Fibroblast of mammary gland (primary cell): Measurements from ENCODE around the gene NINL.
A peak's percentile ranks its signal among the peaks of the same experiment; 100 is the strongest.

Experiments
- DNase-seq: peaks from one replicate; pipeline ENCODE4 v3.0.0-alpha.2; 2010; ENCODE audit warnings: low read depth
- H3K4me3 ChIP-seq: 2 replicates; pipeline ENCODE4 v1.5.1; 2011; ENCODE audit warnings: low read depth, mild to moderate bottlenecking, low read length, moderate library complexity; ENCODE audit not compliant: control insufficient read depth
- TF ChIP-seq, protein P1 (sequence below): conservative IDR thresholded peaks from 2 replicates; pipeline ENCODE4 v1.5.1; 2011; ENCODE audit warnings: low read depth, low read length, inconsistent platforms; ENCODE audit not compliant: control insufficient read depth, insufficient read depth

The NINL gene

GRCh38 chr20:25539742-25540672, 45.3 kb downstream of the NINL start:
- TF ChIP-seq, protein P1, sequence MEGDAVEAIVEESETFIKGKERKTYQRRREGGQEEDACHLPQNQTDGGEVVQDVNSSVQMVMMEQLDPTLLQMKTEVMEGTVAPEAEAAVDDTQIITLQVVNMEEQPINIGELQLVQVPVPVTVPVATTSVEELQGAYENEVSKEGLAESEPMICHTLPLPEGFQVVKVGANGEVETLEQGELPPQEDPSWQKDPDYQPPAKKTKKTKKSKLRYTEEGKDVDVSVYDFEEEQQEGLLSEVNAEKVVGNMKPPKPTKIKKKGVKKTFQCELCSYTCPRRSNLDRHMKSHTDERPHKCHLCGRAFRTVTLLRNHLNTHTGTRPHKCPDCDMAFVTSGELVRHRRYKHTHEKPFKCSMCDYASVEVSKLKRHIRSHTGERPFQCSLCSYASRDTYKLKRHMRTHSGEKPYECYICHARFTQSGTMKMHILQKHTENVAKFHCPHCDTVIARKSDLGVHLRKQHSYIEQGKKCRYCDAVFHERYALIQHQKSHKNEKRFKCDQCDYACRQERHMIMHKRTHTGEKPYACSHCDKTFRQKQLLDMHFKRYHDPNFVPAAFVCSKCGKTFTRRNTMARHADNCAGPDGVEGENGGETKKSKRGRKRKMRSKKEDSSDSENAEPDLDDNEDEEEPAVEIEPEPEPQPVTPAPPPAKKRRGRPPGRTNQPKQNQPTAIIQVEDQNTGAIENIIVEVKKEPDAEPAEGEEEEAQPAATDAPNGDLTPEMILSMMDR, result peak; percentile 52
- peak; percentile 43 for DNase-seq
- H3K4me3 ChIP-seq, result peak overlapping the region; percentile 42

DNA sequence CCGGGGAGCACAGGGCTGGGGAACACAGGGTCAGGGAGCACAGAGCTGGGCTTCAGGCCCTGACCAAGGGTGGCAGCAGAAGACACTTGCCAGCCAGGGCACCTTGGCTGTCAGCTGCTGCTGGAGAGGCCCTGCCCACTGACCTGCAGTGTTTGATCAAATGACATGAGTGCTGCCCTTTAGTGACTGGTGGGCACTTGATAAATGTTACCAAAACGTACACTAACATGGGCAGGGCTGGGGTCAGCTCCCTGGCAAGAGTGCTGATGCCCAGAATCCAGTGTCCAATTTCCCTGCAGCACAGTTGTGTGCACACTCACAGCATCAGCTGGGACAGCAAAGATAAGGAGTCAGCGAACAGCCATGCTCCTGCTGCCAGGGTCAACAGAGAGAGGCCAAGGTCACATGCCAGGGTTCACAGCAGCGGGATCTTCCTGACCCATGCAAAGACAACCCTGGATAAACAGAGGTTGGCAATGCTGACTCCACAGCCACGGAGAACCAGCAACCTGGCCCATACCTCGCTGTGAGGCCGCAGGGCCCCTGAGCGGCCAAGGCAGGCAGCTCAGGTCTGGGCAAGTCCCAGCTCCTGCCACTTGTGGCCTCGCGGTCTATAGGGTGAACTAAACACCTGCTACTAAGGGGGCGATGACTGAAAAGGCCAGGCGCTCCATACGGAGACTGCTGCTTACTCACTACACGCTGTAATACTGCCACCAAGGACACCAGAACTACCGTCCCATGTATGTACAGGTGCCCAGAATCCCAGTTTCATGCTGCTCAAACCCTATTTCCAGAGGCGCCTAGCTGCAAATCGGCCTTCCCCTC, 46.3 kb downstream of the NINL start:
- TF ChIP-seq, protein P1, result no peak
- no peak for DNase-seq
- H3K4me3 ChIP-seq, result no peak overlapping the region

DNA sequence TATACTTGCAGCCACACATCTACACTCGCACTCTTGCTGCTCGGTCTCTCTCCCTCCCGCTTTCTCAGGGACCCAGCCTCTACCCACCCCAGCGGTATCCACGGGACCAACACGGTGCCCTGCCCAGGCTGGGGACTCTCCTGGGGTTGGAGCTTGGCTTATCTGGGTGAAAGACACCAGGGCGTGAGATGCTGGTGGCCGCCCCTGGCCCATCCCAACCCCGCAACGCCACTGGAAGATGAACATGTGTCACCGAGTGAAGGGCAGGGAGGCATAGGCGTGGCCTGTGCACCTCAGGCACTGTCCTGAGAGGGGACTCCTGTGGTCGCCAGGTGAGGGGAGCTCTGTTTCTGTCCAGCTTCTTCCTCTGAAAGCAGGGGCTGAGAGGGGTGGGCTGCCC, 47.4 kb downstream of the NINL start:
- H3K4me3 ChIP-seq, result no peak overlapping the region
- TF ChIP-seq, protein P1, result no peak
- no peak for DNase-seq

- TF ChIP-seq, protein P1, result no peak
- H3K4me3 ChIP-seq, result no peak overlapping the region
Observed at GRCh38 chr20:25535762-25536161, 49.6 kb downstream of the NINL start.

DNA sequence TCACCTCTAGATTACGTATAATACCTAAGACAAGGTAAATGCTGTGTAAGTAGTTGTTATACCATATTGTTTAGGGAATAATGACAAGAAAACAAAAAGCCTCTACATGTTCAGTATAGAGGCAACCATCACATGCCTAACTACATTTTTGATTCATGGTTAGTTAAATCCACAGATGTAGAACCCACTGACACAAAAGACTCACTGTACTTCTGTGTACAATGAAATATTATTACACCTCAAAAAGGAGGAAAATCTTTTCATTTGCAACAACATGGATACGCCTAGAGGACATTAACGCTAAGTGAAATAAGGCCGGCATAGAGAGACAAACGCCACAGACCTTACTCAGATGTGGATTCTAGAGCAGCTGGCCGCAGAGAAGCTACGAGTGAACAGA, 50.5 kb downstream of the NINL start:
- H3K4me3 ChIP-seq, result no peak overlapping the region
- TF ChIP-seq, protein P1, result no peak
- no peak for DNase-seq

More at GRCh38 chr20:25535762-25536161, 49.6 kb downstream of the NINL start:
- no peak for DNase-seq

- no peak overlapping the region for H3K4me3 ChIP-seq
- DNase-seq, result no peak
- TF ChIP-seq, protein P1, result no peak
Observed at GRCh38 chr20:25533920-25534700, 51.2 kb downstream of the NINL start.
